HEK293 (cell line): ENCODE measurements around the gene TULP1.

Experiments
- HOXC10 ChIP-seq: sonication (generic); formaldehyde crosslinking; IDR thresholded peaks from 2 replicates; pipeline ENCODE4 v1.8.1; 2023; ENCODE audit warnings: mild to moderate bottlenecking, missing genetic modification reagents
- MEIS1 ChIP-seq: sonication (generic); formaldehyde crosslinking; IDR thresholded peaks from 2 replicates; pipeline ENCODE4 v1.8.1; 2022; ENCODE audit warnings: missing genetic modification reagents, mild to moderate bottlenecking, borderline replicate concordance
- TCF7L2 ChIP-seq: IDR thresholded peaks from 2 replicates; pipeline ENCODE4 v1.6.1; 2011; ENCODE audit warnings: low read depth, mild to moderate bottlenecking, inconsistent platforms, low read length, moderate library complexity, borderline replicate concordance
- ZBTB20 ChIP-seq: fragments of 450-650 bp; formaldehyde crosslinking; IDR thresholded peaks from 2 replicates; pipeline ENCODE4 v1.5.1; 2016; ENCODE audit warnings: missing biosample characterization, missing genetic modification characterization
- ZFHX2 ChIP-seq: fragments of 450-650 bp; formaldehyde crosslinking; conservative IDR thresholded peaks from 2 replicates; pipeline ENCODE4 v1.5.1; 2016; ENCODE audit warnings: missing biosample characterization, missing genetic modification characterization
- ZFP3 ChIP-seq: fragments of 450-650 bp; formaldehyde crosslinking; IDR thresholded peaks from 2 replicates; pipeline ENCODE4 v1.5.1; 2016; ENCODE audit warnings: low read depth, missing biosample characterization, missing genetic modification characterization
- ZFP69B ChIP-seq: fragments of 450-650 bp; formaldehyde crosslinking; IDR thresholded peaks from 2 replicates; pipeline ENCODE4 v1.5.1; 2016; ENCODE audit warnings: missing biosample characterization, missing genetic modification characterization
- ZNF114 ChIP-seq: fragments of 450-650 bp; formaldehyde crosslinking; IDR thresholded peaks from 2 replicates; pipeline ENCODE4 v1.5.0; 2017; ENCODE audit warnings: missing biosample characterization, missing genetic modification characterization
- ZNF174 ChIP-seq: fragments of 450-650 bp; formaldehyde crosslinking; IDR thresholded peaks from 2 replicates; pipeline ENCODE4 v1.5.0; 2017; ENCODE audit warnings: missing biosample characterization, mild to moderate bottlenecking, missing genetic modification characterization
- ZNF211 ChIP-seq: fragments of 450-650 bp; formaldehyde crosslinking; IDR thresholded peaks from 2 replicates; pipeline ENCODE4 v1.5.1; 2016; ENCODE audit warnings: low read depth, missing biosample characterization, missing genetic modification characterization
- ZNF394 ChIP-seq: fragments of 450-650 bp; formaldehyde crosslinking; IDR thresholded peaks from 2 replicates; pipeline ENCODE4 v1.5.1; 2016; ENCODE audit warnings: missing biosample characterization, missing genetic modification characterization, mild to moderate bottlenecking, moderate library complexity, borderline replicate concordance
- ZNF521 ChIP-seq: fragments of 450-650 bp; formaldehyde crosslinking; IDR thresholded peaks from 2 replicates; pipeline ENCODE4 v1.5.1; 2017; ENCODE audit warnings: missing biosample characterization, mild to moderate bottlenecking, missing genetic modification characterization
- ZNF654 ChIP-seq: fragments of 450-650 bp; formaldehyde crosslinking; IDR thresholded peaks from 2 replicates; pipeline ENCODE4 v1.5.1; 2016; ENCODE audit warnings: low read depth, missing biosample characterization, missing genetic modification characterization
- ZNF701 ChIP-seq: fragments of 450-650 bp; formaldehyde crosslinking; IDR thresholded peaks from 2 replicates; pipeline ENCODE4 v1.5.1; 2016; ENCODE audit warnings: missing biosample characterization, missing genetic modification characterization
- TF ChIP-seq, protein P1 (sequence below): fragments of 450-650 bp; formaldehyde crosslinking; IDR thresholded peaks from 2 replicates; pipeline ENCODE4 v1.5.0; 2017; ENCODE audit warnings: missing biosample characterization, missing genetic modification characterization, borderline replicate concordance
- TF ChIP-seq, protein P2 (sequence below): fragments of 450-650 bp; formaldehyde crosslinking; IDR thresholded peaks from 2 replicates; pipeline ENCODE4 v1.5.1; 2016; ENCODE audit warnings: missing biosample characterization, missing genetic modification characterization
- TF ChIP-seq, protein P3 (sequence below): sonication (generic); formaldehyde crosslinking; IDR thresholded peaks from 2 replicates; pipeline ENCODE4 v1.8.1; 2022; ENCODE audit warnings: mild to moderate bottlenecking, moderate library complexity, missing genetic modification reagents
- TF ChIP-seq, protein P4 (sequence below): fragments of 450-650 bp; formaldehyde crosslinking; IDR thresholded peaks from 2 replicates; pipeline ENCODE4 v1.5.1; 2016; ENCODE audit warnings: missing biosample characterization, missing genetic modification characterization, low read depth
- TF ChIP-seq, protein P5 (sequence below): fragments of 450-650 bp; formaldehyde crosslinking; IDR thresholded peaks from 2 replicates; pipeline ENCODE4 v1.5.1; 2016; ENCODE audit warnings: missing biosample characterization, missing genetic modification characterization
- TF ChIP-seq, protein P6 (sequence below): fragments of 450-650 bp; formaldehyde crosslinking; IDR thresholded peaks from 2 replicates; pipeline ENCODE4 v1.5.1; 2016; ENCODE audit warnings: missing biosample characterization, missing genetic modification characterization
- TF ChIP-seq, protein P7 (sequence below): fragments of 450-650 bp; formaldehyde crosslinking; IDR thresholded peaks from 2 replicates; pipeline ENCODE4 v1.5.1; 2016; ENCODE audit warnings: missing biosample characterization, missing genetic modification characterization

Gene TULP1

DNA sequence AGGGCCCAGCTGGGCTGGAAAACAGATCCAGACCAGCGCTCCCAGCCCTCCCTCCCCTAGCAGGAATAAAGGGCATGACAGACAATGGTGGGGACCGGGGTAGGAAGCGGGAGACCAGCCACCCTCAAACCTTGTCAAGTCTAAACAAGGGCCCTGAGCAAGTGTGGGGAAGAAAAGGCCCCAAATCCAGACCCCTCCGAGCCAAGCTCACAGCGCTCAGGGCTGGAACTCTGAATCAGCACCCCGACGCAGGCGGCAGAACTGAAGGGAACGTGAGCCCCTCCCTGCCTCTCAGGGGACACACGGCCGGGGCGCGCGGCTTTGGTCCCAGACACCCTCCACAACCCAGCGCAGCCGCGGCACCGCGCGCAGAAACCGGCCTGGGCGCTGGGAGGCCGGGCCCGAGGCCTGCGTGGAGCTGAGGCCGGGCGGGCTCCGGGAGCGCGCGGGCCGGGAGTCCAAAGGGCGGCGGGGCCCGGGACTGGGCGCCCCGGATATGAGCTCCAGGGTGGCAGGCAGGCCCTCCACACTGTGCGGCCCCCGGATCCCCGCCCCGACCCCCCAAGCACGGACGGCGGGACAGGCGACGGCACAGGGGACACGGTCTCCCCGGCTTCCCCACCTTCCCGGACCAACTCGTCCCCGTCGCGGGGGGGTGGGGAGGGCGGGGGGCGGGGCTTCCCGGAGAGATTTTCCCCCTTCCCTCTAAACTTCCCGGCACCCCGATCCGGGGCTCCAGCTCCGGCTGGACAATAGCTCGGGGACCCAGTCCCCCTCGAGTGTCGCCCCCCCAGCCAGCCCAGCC is 16.5 kb downstream of the TULP1 start (continued):
- TF ChIP-seq, protein P1, sequence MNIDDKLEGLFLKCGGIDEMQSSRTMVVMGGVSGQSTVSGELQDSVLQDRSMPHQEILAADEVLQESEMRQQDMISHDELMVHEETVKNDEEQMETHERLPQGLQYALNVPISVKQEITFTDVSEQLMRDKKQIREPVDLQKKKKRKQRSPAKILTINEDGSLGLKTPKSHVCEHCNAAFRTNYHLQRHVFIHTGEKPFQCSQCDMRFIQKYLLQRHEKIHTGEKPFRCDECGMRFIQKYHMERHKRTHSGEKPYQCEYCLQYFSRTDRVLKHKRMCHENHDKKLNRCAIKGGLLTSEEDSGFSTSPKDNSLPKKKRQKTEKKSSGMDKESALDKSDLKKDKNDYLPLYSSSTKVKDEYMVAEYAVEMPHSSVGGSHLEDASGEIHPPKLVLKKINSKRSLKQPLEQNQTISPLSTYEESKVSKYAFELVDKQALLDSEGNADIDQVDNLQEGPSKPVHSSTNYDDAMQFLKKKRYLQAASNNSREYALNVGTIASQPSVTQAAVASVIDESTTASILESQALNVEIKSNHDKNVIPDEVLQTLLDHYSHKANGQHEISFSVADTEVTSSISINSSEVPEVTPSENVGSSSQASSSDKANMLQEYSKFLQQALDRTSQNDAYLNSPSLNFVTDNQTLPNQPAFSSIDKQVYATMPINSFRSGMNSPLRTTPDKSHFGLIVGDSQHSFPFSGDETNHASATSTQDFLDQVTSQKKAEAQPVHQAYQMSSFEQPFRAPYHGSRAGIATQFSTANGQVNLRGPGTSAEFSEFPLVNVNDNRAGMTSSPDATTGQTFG (tag by site-specific recombination), result no peak
- TF ChIP-seq ZNF114 (no peak), ZBTB20 (tag by site-specific recombination) (peak; percentile 79), ZFHX2 (no peak), ZFP3 (no peak), ZNF174 (tag by site-specific recombination) (no peak), ZNF654 (no peak), ZNF394 (tag by site-specific recombination) (no peak), HOXC10 (CRISPR knock-in tag) (peak; percentile 44; the same call in 1 of the 2 replicates), ZFP69B (tag by site-specific recombination) (no peak), ZNF701 (no peak), MEIS1 (CRISPR knock-in tag) (no peak), ZNF211 (tag by site-specific recombination) (no peak), ZNF521 (tag by site-specific recombination) (no peak), TCF7L2 (no peak)
- TF ChIP-seq, protein P2, sequence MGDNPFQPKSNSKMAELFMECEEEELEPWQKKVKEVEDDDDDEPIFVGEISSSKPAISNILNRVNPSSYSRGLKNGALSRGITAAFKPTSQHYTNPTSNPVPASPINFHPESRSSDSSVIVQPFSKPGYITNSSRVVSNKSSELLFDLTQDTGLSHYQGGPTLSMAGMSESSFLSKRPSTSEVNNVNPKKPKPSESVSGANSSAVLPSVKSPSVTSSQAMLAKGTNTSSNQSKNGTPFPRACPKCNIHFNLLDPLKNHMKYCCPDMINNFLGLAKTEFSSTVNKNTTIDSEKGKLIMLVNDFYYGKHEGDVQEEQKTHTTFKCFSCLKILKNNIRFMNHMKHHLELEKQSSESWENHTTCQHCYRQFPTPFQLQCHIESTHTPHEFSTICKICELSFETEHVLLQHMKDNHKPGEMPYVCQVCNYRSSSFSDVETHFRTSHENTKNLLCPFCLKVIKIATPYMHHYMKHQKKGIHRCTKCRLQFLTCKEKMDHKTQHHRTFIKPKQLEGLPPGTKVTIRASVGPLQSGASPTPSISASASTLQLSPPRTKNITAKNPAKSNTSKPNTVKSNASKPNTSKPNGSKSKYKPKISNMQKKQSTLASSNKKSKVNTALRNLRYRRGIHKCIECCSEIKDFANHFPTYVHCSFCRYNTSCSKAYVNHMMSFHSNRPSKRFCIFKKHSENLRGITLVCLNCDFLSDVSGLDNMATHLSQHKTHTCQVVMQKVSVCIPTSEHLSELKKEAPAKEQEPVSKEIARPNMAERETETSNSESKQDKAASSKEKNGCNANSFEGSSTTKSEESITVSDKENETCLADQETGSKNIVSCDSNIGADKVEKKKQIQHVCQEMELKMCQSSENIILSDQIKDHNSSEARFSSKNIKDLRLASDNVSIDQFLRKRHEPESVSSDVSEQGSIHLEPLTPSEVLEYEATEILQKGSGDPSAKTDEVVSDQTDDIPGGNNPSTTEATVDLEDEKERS (tag by site-specific recombination), result no peak
- TF ChIP-seq, protein P3, sequence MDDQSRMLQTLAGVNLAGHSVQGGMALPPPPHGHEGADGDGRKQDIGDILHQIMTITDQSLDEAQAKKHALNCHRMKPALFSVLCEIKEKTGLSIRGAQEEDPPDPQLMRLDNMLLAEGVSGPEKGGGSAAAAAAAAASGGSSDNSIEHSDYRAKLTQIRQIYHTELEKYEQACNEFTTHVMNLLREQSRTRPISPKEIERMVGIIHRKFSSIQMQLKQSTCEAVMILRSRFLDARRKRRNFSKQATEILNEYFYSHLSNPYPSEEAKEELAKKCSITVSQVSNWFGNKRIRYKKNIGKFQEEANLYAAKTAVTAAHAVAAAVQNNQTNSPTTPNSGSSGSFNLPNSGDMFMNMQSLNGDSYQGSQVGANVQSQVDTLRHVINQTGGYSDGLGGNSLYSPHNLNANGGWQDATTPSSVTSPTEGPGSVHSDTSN (CRISPR knock-in tag), result 0 out of 2 replicates have a peak, but pooled peaks have one; percentile 25
- TF ChIP-seq, protein P4, sequence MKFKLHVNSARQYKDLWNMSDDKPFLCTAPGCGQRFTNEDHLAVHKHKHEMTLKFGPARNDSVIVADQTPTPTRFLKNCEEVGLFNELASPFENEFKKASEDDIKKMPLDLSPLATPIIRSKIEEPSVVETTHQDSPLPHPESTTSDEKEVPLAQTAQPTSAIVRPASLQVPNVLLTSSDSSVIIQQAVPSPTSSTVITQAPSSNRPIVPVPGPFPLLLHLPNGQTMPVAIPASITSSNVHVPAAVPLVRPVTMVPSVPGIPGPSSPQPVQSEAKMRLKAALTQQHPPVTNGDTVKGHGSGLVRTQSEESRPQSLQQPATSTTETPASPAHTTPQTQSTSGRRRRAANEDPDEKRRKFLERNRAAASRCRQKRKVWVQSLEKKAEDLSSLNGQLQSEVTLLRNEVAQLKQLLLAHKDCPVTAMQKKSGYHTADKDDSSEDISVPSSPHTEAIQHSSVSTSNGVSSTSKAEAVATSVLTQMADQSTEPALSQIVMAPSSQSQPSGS (tag by site-specific recombination), result no peak
- TF ChIP-seq, protein P5, sequence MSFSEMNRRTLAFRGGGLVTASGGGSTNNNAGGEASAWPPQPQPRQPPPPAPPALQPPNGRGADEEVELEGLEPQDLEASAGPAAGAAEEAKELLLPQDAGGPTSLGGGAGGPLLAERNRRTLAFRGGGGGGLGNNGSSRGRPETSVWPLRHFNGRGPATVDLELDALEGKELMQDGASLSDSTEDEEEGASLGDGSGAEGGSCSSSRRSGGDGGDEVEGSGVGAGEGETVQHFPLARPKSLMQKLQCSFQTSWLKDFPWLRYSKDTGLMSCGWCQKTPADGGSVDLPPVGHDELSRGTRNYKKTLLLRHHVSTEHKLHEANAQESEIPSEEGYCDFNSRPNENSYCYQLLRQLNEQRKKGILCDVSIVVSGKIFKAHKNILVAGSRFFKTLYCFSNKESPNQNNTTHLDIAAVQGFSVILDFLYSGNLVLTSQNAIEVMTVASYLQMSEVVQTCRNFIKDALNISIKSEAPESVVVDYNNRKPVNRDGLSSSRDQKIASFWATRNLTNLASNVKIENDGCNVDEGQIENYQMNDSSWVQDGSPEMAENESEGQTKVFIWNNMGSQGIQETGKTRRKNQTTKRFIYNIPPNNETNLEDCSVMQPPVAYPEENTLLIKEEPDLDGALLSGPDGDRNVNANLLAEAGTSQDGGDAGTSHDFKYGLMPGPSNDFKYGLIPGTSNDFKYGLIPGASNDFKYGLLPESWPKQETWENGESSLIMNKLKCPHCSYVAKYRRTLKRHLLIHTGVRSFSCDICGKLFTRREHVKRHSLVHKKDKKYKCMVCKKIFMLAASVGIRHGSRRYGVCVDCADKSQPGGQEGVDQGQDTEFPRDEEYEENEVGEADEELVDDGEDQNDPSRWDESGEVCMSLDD, result no peak; the same call in 1 of the 2 replicates
- TF ChIP-seq, protein P6, sequence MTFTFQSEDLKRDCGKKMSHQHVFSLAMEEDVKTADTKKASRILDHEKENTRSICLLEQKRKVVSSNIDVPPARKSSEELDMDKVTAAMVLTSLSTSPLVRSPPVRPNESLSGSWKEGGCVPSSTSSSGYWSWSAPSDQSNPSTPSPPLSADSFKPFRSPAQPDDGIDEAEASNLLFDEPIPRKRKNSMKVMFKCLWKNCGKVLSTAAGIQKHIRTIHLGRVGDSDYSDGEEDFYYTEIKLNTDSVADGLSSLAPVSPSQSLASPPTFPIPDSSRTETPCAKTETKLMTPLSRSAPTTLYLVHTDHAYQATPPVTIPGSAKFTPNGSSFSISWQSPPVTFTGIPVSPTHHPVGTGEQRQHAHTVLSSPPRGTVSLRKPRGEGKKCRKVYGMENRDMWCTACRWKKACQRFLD (tag by site-specific recombination), result no peak
- TF ChIP-seq, protein P7, sequence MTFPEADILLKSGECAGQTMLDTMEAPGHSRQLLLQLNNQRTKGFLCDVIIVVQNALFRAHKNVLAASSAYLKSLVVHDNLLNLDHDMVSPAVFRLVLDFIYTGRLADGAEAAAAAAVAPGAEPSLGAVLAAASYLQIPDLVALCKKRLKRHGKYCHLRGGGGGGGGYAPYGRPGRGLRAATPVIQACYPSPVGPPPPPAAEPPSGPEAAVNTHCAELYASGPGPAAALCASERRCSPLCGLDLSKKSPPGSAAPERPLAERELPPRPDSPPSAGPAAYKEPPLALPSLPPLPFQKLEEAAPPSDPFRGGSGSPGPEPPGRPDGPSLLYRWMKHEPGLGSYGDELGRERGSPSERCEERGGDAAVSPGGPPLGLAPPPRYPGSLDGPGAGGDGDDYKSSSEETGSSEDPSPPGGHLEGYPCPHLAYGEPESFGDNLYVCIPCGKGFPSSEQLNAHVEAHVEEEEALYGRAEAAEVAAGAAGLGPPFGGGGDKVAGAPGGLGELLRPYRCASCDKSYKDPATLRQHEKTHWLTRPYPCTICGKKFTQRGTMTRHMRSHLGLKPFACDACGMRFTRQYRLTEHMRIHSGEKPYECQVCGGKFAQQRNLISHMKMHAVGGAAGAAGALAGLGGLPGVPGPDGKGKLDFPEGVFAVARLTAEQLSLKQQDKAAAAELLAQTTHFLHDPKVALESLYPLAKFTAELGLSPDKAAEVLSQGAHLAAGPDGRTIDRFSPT (tag by site-specific recombination), result no peak
